ENCODE results near the gene CTSC.

CTSC gene

DNA sequence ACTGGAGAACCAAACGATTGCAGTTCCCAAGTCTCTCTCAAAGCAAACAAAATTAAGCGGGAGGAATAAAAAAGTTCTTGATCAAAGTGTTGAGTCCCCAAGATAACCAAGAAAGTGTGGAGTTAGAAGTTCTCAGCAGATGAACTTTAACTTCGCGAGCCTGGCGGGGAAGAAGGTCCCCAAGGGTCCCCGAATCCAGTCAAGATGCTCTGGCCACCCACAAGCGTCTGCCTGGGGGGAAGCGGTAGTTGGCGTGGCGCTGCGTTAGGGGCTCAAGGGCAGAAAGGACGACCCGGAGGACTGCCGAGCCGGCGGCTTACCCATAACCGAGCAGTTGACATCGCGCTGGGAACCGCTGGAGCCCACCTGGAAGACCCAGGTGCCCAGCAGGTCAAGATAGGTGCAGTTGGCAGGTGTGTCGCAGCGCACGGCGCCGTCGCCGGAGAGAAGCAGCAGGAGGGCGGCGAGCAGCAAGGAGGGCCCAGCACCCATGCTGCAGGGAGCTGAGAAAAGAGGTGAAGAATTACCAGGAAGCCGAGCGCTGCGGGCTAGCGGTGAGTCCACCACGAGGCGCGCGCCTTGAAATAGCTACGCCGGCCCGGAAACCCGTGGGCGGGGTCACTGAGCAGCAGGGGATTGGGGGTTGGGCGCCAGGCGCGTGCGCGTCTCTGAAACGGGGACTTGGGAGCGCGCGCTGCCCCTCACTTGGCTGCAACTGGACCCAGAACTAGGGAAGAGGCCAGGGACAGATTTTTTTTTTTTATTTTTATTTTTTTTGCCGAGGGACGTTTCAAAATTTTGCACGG is at the start of gene CTSC:
Gene CTSC, minus strand, starts transcription at position 556 of the 806 bp plus-strand sequence. Its CDS starts 64 bp downstream, at position 492.
- DNase-seq, result peak; percentile 97

DNA sequence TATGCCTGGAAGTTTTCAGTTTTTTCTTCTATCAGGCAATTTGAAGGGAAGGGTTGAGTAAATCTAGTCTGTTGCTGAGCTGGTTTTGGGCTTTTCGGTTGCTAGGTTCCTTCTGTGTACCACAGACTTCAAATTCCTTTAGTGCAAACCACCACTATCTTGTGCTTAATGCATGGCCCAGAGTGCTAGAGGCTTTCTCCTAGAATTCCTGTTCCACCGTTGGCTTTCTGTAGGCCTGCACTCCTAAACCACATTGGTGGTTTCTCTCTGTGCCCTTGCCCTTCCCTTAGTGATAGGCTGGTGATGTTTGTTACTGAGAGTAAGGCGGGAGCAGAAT is 47.1 kb upstream of the CTSC start:
- DNase-seq, result no peak

GRCh38 chr11:88384004-88384668 is 46.6 kb upstream of the CTSC start:
- DNase-seq, result no peak

GRCh38 chr11:88383447-88383846 is 45.9 kb upstream of the CTSC start:
- DNase-seq, result no peak

DNA sequence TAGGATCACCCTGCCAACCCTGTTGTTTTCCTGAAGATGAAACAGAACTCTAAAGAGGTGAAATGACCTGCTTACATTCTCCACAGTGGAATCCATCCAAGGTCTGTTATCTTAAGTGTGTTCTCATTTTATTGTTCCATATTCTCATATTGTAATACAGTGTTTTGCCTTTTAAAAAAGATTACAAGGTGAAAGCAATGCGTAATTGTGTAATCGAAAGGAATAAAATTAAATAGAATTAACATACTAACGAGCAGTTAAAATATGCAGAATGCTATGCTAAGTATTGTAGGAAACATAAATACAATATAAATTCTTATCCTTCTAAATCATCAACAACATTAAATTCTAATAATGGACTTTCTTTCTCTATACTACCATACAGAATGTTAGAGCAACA is 41.6 kb upstream of the CTSC start:
- DNase-seq, result no peak

DNA sequence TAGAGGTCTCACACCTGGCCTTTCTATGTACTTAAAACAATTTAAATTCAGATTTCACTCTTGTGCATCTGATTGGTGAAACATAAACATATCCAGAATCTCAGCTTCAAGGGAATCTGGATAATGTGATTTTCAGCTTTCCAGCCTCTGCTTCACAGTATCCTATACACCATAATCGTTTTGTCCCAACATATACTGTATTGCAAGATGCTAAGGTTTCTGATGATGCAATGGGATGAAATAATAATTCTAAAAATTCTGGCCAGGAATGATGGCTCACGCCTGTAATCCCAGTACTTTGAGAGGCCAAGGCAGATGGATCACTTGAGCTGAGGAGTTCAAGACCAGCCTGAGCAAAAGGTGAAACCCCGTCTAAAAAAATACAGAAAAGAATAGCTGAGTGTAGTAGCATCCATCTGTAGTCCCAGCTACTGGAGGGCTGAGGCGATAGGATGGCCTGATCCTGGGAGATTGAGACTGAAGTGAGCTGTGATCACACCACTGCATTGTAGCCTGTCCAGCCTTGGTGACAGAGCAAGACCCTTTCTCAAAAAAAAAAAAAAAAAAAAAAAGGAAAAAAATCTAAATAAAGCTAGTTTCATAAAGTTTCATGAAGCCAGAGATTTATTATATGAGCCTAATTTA is 41.0 kb upstream of the CTSC start:
- no peak for DNase-seq

DNA sequence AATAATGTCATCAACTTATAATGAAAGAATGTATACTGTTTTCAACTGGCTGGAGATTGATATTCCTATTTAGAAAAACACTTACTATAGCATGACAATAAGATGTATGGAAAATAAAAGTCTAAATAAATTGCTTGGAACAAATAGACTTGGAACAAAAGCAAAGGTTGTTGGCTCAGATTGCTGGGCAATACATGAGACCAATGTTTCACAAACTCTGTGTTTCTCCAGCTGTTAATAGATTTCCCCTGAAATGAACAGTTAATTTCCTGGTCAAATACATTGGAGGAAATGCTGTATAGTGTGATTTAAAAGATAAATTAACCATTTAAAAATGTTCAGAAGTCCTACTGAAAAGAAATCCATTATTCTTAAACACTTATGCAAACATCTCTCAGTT is 40.1 kb upstream of the CTSC start:
- no peak for DNase-seq

- DNase-seq, result no peak
Measured at GRCh38 chr11:88377144-88377543, 39.6 kb upstream of the CTSC start.

DNA sequence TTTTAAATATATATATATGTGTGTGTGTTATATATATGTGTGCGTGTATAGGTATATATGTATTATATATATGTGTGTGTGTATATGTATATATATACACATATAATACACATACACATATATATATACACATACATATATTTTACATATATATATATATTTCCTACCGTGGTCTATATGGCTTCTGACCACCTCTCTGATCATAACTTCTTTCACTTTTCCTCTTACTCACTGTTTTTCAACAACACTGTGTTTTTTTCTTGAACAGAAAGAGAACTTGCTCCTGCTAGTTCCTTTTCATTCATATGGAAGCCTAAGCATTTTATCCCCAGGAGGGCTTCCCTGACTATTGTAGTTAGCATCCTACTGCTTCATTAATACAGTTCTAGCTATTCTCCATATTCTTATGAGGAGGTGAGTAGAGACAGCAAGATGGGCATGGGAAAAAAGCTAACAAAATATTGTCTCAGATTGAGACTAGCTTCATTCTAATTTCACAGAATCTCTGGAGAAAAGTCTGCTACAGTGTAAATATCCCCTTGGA is 38.5 kb upstream of the CTSC start:
- DNase-seq, result no peak

GRCh38 chr11:88370782-88371181 is 33.2 kb upstream of the CTSC start:
- DNase-seq, result no peak

DNA sequence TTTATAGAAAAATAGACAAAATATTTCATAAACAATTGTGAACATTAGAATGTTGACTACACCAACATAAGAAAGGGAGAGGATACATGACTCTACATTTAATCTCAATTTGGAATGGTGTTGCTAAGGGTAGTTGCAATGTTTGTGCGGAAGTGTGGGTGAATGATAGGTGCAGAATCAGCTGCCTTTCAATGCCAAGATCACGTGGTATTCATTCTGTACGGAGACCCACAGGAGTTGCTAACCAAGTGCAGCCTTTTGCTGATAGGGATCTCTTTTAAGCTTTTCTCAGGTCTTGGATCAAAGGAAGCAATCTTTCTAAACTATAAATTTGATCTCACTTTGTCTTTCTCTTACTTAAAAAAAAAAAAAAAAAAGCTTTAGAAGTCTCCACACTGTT is 29.8 kb upstream of the CTSC start:
- DNase-seq, result no peak

DNA sequence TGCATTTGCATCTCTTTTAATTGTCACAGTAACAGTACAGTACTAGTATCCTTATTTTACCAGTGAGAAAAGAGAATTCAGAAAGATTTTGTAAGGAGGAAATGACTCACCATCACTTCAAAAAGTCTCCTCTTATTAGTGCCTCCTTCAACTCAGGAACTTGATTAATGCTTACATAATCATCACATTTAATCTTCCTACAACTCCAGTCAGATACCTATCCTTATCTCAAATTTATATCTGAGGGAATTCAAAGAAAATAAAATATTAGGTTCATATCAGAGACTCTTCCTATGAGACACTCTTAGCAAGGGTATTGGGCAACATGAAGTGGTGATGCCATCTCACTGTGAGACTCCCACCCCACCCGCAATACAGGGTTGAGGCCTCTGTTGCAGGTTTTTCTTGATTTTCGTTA is 26.1 kb upstream of the CTSC start:
- DNase-seq, result no peak

DNA sequence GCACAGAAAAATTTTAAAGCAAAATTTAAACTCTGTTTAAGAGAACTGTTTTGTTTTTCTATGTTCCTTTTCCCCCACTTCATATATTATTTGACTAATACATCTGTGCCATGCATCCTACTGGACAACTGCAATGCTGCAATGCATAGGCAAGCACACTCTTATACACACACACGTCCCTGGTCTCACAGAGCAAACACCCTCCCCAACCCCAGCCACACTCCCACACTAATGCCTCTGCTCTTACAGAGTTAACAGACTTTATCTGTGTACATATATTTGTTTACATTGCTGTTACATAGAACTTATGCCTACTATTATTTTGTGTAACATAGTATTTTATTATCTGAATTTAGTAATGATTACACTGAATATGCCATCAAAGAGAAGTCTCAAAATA is 25.5 kb upstream of the CTSC start:
- no peak for DNase-seq

- DNase-seq, result no peak
Measured at GRCh38 chr11:88360141-88360540, 22.6 kb upstream of the CTSC start.

DNA sequence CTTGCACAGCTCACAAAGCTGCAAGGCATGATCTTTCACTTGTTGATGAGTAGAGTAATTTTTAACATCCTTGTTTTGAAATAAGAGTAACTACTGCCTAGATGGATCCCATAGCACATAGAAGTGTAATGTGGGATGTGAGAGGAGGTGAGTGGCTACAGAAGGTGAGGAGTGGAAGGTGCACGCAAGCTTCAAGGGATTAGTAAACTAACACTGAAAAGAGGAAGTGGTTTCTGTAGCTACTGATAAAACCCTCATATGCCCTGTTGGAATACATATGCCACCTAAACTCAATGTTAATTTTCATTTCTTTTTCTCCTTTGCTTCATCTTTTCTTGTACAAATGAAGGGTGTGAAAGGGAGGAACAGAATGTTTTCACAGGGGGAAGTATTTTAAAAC is 22.0 kb upstream of the CTSC start:
- DNase-seq, result no peak

- DNase-seq, result no peak
Measured at GRCh38 chr11:88359114-88359513, 21.6 kb upstream of the CTSC start.

- no peak for DNase-seq
Measured at GRCh38 chr11:88358040-88358431, 20.5 kb upstream of the CTSC start.

GRCh38 chr11:88357323-88358039 is 19.9 kb upstream of the CTSC start:
- DNase-seq, result no peak

- no peak for DNase-seq
Measured at GRCh38 chr11:88355887-88356286, 18.4 kb upstream of the CTSC start.

GRCh38 chr11:88354912-88355311 is 17.4 kb upstream of the CTSC start:
- no peak for DNase-seq

- DNase-seq, result no peak
Measured at GRCh38 chr11:88353835-88354496, 16.4 kb upstream of the CTSC start.

- DNase-seq, result no peak
Measured at GRCh38 chr11:88353386-88353785, 15.8 kb upstream of the CTSC start.

- no peak for DNase-seq
Measured at GRCh38 chr11:88352139-88352538, 14.6 kb upstream of the CTSC start.
